Midbrain (tissue), 1 donor: ENCODE results near the gene SV2B.
"Not testable (repeated sequence)": the region's sequence is repeated elsewhere in the genome, so short reads cannot be mapped to it uniquely, and the experiment has no call there.

Source experiments
- DNase-seq: peaks from one replicate; lab custom pipeline; 2025; lab: John Stamatoyannopoulos, UW

The SV2B gene

GRCh38 chr15:91099995-91100813 is at the start of gene SV2B:
Gene SV2B (plus strand): TSS chr15:91100257. CDS start chr15:91226264, 126,007 bp downstream.
- DNase-seq, result no peak

- no peak for DNase-seq
Observed at GRCh38 chr15:91051248-91051647, 48.8 kb upstream of the SV2B start.

- DNase-seq, result no peak
Observed at GRCh38 chr15:91054816-91055215, 45.2 kb upstream of the SV2B start.

- peak; percentile 79 for DNase-seq
Observed at GRCh38 chr15:91055548-91056331, 44.3 kb upstream of the SV2B start.

GRCh38 chr15:91061230-91061629 is 38.8 kb upstream of the SV2B start:
- no peak for DNase-seq

GRCh38 chr15:91061997-91062396 is 38.1 kb upstream of the SV2B start:
- no peak for DNase-seq

GRCh38 chr15:91065505-91065904 is 34.6 kb upstream of the SV2B start:
- DNase-seq, result no peak

- no peak for DNase-seq
Observed at GRCh38 chr15:91067036-91067435, 33.0 kb upstream of the SV2B start.

- DNase-seq, result no peak
Observed at GRCh38 chr15:91068436-91068835, 31.6 kb upstream of the SV2B start.

- DNase-seq, result no peak
Observed at GRCh38 chr15:91068966-91069365, 31.1 kb upstream of the SV2B start.

- no peak for DNase-seq
Observed at GRCh38 chr15:91070872-91071271, 29.2 kb upstream of the SV2B start.

- no peak for DNase-seq
Observed at GRCh38 chr15:91072161-91072560, 27.9 kb upstream of the SV2B start.

GRCh38 chr15:91073077-91073476 is 27.0 kb upstream of the SV2B start:
- DNase-seq, result no peak

- DNase-seq, result no peak
Observed at GRCh38 chr15:91073768-91074167, 26.3 kb upstream of the SV2B start.

GRCh38 chr15:91075739-91076138 is 24.3 kb upstream of the SV2B start:
- no peak for DNase-seq

GRCh38 chr15:91077029-91077428 is 23.0 kb upstream of the SV2B start:
- DNase-seq, result no peak

GRCh38 chr15:91093866-91094265 is 6.2 kb upstream of the SV2B start:
- not testable (repeated sequence) for DNase-seq

- DNase-seq, result no peak
Observed at GRCh38 chr15:91098451-91098850, 1.6 kb upstream of the SV2B start.

- peak; percentile 28 for DNase-seq
Observed at GRCh38 chr15:91099616-91099994, 452 bp upstream of the SV2B start.

GRCh38 chr15:91100814-91101607 is 954 bp downstream of the SV2B start:
- no peak for DNase-seq

- no peak for DNase-seq
Observed at GRCh38 chr15:91101608-91101920, 1.5 kb downstream of the SV2B start.

GRCh38 chr15:91102546-91103330 is 2.7 kb downstream of the SV2B start:
- DNase-seq, result no peak
